Endothelial cell of umbilical vein (primary cell): Measurements from ENCODE around the gene CCDC116. TPM values are rescaled to one million over a fixed set of nuclear protein-coding genes. Genes with fewer than 3 reads are reported as not detected.

Source experiments
- BruUV-seq: library from RNA; stranded (reverse); fragments of 400-500 nt; replicated peaks from 2 replicates; lab custom pipeline; 2021; lab: Mats Ljungman, UMichigan
- CTCF ChIA-PET: fragments of 300-600, 350-600 bp; sonication (Branson Sonifier 250); formaldehyde crosslinking; loops from one replicate; lab custom pipeline; 2021; ENCODE audit warnings: antibody characterized with exemption, inconsistent platforms; lab: Charles Lee
- POLR2A ChIA-PET: fragments of 300-600, 350-600 bp; sonication (Branson Sonifier 250); formaldehyde crosslinking; loops from one replicate; lab custom pipeline; 2021; ENCODE audit warnings: antibody characterized with exemption, inconsistent platforms; lab: Charles Lee
- DNase-seq: peaks from one replicate; pipeline ENCODE4 v3.0.0-alpha.2; 2011; ENCODE audit warnings: low read depth, low spot score
- FAIRE-seq: peaks from 2 replicates; lab custom pipeline; 2011; peaks lifted over from hg19 to GRCh38; lab: Jason Lieb, UNC
- H2AFZ ChIP-seq: 2 replicates; pipeline ENCODE4 v1.6.0; 2012; ENCODE audit warnings: low read depth, low read length, control low read depth, inconsistent platforms
- H3K27ac ChIP-seq: 2 replicates; pipeline ENCODE4 v1.5.1; 2011; ENCODE audit warnings: low read depth, mild to moderate bottlenecking, control low read depth, low read length, moderate library complexity; ENCODE audit not compliant: insufficient read depth
- H3K27me3 ChIP-seq, 2 experiments: 2 replicates each; pipeline versions ENCODE4 v1.6.0 to v1.6.1; 2011; ENCODE audit warnings: low read length in 2 of 2, mixed read lengths in 1 of 2; ENCODE audit not compliant: control insufficient read depth in 2 of 2, insufficient read depth in 2 of 2
- H3K36me3 ChIP-seq, 2 experiments: 2 replicates in 1 of 2; 3 replicates in 1 of 2; pipeline ENCODE4 v1.5.1; 2011; ENCODE audit warnings: low read length in 2 of 2, mild to moderate bottlenecking in 1 of 2, moderate library complexity in 1 of 2; ENCODE audit not compliant: control insufficient read depth in 2 of 2, insufficient read depth in 2 of 2; ENCODE audit errors: extremely low read depth in 1 of 2
- H3K4me1 ChIP-seq: 3 replicates; pipeline ENCODE4 v1.5.1; 2011; ENCODE audit warnings: mild to moderate bottlenecking, low read length; ENCODE audit not compliant: control insufficient read depth, insufficient read depth; ENCODE audit errors: extremely low read depth
- H3K4me2 ChIP-seq: 2 replicates; pipeline ENCODE4 v1.6.1; 2011; ENCODE audit warnings: low read length, control low read depth, mixed read lengths; ENCODE audit not compliant: insufficient read depth
- H3K4me3 ChIP-seq, 3 experiments: fragments of 200-600 bp in 1 of 3; sonication (generic), shearing (Covaris generic) in 1 of 3; replicated peaks in 1 of 3; 2 replicates each; pipeline ENCODE4 v1.5.1; 2011 to 2016; ENCODE audit warnings: control low read depth in 3 of 3, low read length in 3 of 3, mild to moderate bottlenecking in 2 of 3, inconsistent platforms in 1 of 3, low read depth in 1 of 3, moderate library complexity in 1 of 3; ENCODE audit not compliant: insufficient read depth in 1 of 3
- H3K79me2 ChIP-seq: 2 replicates; pipeline ENCODE4 v1.6.0; 2012; ENCODE audit warnings: low read length, inconsistent platforms; ENCODE audit not compliant: control insufficient read depth, insufficient read depth
- H3K9ac ChIP-seq: replicated peaks from 2 replicates; pipeline ENCODE3; 2011; ENCODE audit warnings: low read length, control low read depth; ENCODE audit not compliant: insufficient read depth; ENCODE audit errors: extremely low read depth
- H3K9me1 ChIP-seq: replicated peaks from 3 replicates; pipeline ENCODE4 v1.6.0; 2011; ENCODE audit warnings: mild to moderate bottlenecking, low read length; ENCODE audit not compliant: control insufficient read depth, insufficient read depth; ENCODE audit errors: extremely low read depth
- H3K9me3 ChIP-seq: replicated peaks from 2 replicates; pipeline ENCODE4 v1.5.1; 2012; ENCODE audit warnings: low read length, inconsistent platforms; ENCODE audit not compliant: control insufficient read depth, insufficient read depth
- H4K20me1 ChIP-seq: replicated peaks from 2 replicates; pipeline ENCODE3; 2011; ENCODE audit warnings: mild to moderate bottlenecking, low read length; ENCODE audit not compliant: control insufficient read depth, insufficient read depth; ENCODE audit errors: extremely low read depth
- CTCF ChIP-seq, 2 donors: IDR thresholded peaks; 1 replicate in 1 of 2; 2 replicates in 1 of 2; pipeline ENCODE4 v1.5.1; 2011; ENCODE audit warnings: low read length in 2 of 2, mild to moderate bottlenecking in 2 of 2, moderate library complexity in 2 of 2, control low read depth in 1 of 2, inconsistent platforms in 1 of 2, low read depth in 1 of 2; ENCODE audit not compliant: insufficient read depth in 1 of 2; ENCODE audit errors: extremely low read depth in 1 of 2
- FOS ChIP-seq: IDR thresholded peaks from 2 replicates; pipeline ENCODE4 v1.6.1; 2011; ENCODE audit warnings: mild to moderate bottlenecking, low read length, moderate library complexity, borderline replicate concordance; ENCODE audit not compliant: insufficient read depth
- JUN ChIP-seq: IDR thresholded peaks from 2 replicates; pipeline ENCODE4 v1.6.1; 2011; ENCODE audit warnings: borderline replicate concordance, low read depth; ENCODE audit not compliant: insufficient read length, insufficient read depth
- MYC ChIP-seq: IDR thresholded peaks from one replicate; pipeline ENCODE4 v1.6.1; 2011; ENCODE audit warnings: mild to moderate bottlenecking, low read depth, low read length
- POLR2A ChIP-seq: IDR thresholded peaks from 2 replicates; pipeline ENCODE4 v1.6.1; 2012; ENCODE audit warnings: low read depth, mild to moderate bottlenecking, control low read depth, low read length
- POLR2AphosphoS5 ChIP-seq: IDR thresholded peaks from 2 replicates; pipeline ENCODE4 v1.6.1; 2012; ENCODE audit warnings: low read depth, mild to moderate bottlenecking, control low read depth, low read length, moderate library complexity; ENCODE audit not compliant: insufficient read depth
- dilution Hi-C: fragments of 300-500 bp; cut with MboI; formaldehyde crosslinking; loops from one replicate; pipeline ENCODE4 v1.15.0; 2019; ENCODE audit warnings: low sequenced_read_pairs; ENCODE audit not compliant: extremely low pct_ligation_motif_present
- intact Hi-C: fragments of 100-400 bp; cut with micrococcal nuclease; formaldehyde crosslinking; loops from one replicate; pipeline ENCODE4 v1.10.0; 2022
- polyA plus RNA-seq, 4 experiments: library from polyadenylated mRNA; depleted of rRNA in 3 of 4; stranded (reverse) in 3 of 4; unstranded in 1 of 4; fragments of >200 nt; gene quantifications; 2 replicates each; pipeline versions ENCODE4 v1.2.1 to v1.2.3, GENCODE V29; 2011 to 2012; ENCODE audit warnings: missing spikeins in 1 of 4
- total RNA-seq: library from RNA; stranded (reverse); gene quantifications from 2 replicates; pipeline ENCODE4 v1.2.3, GENCODE V29; 2021
- TF ChIP-seq, protein P1 (sequence below): IDR thresholded peaks from 2 replicates; pipeline ENCODE4 v1.6.1; 2011; ENCODE audit not compliant: insufficient read depth, insufficient read length

CCDC116 gene
- total and polyA plus RNA-seq, 2 donors (not counting 3 experiments of a cell fraction or from before 2014, with no cell fraction given) = 0.21 to 0.33 TPM

DNA sequence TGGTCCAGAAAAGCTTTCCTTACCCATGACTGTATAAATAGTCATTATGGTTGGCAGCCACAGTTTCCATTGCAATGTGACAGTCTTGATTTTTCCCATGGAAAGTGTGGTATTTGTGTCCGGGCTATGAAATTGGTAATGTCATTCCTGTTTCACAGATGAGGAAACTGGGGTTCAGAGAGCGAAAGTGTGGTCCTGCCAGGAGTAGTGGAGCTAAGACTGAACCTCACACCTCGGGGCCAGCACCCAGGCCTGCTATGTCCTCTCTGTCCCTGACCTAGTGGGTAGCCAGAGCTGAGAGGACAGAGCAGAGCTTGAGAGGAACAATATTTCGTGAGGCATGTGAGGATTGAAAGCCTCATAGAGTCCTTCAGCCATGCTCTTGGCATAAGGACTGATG, 1.5 kb upstream of the CCDC116 start:
- Histone ChIP-seq H3K4me1 (no peaks in the 10 kb centered on the region), H2AFZ (no peak overlapping the region), H4K20me1 (no peaks in the 10 kb centered on the region), H3K9ac (no peak overlapping the region), H3K9me1 (no peaks in the 10 kb centered on the region), H3K36me3 (no peaks in the 10 kb centered on the region), H3K27ac (no peak overlapping the region), H3K4me2 (no peak overlapping the region), H3K27me3 (no peaks in the 10 kb centered on the region), H3K4me3 (no peak overlapping the region), H3K9me3 (no peaks in the 10 kb centered on the region), H3K79me2 (peaks cover 19% of the 10 kb centered on the region)
- FAIRE-seq = no peak
- dilution Hi-C loops (no loop called here), intact Hi-C loops (no loop called here)
- POLR2A ChIA-PET = interaction anchor here (1.1 kb wide), 1 partner anchor 10 kb away, joined by 4 read pairs; no protein-coding TSS in a partner anchor
- no peak for DNase-seq
- TF ChIP-seq POLR2A (no peak), MYC (no peak), JUN (no peak), CTCF (IDR thresholded peaks at IDR 0.05; ENCODE audit: extremely low read depth in 1 of 2, insufficient read depth in 1 of 2, low read depth in 1 of 2, low read length in 2 of 2) (no peak), POLR2AphosphoS5 (no peak), FOS (no peak)
- TF ChIP-seq, protein P1, sequence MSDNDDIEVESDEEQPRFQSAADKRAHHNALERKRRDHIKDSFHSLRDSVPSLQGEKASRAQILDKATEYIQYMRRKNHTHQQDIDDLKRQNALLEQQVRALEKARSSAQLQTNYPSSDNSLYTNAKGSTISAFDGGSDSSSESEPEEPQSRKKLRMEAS = no peak
- CTCF ChIA-PET = interaction anchor here (1.3 to 1.7 kb wide), 2 partner anchors 11 to 15 kb away, joined by 15 to 24 read pairs; partner anchors contain the start of gene SDF2L1
- no TSS peak for BruUV-seq
